ENCODE data around the gene IQGAP2. TPM values are rescaled to one million over a fixed set of nuclear protein-coding genes. Genes with fewer than 3 reads are reported as not detected.
"Not testable (repeated sequence)": the region's sequence is repeated elsewhere in the genome, so short reads cannot be mapped to it uniquely, and the experiment has no call there.

IQGAP2 gene, protein sequence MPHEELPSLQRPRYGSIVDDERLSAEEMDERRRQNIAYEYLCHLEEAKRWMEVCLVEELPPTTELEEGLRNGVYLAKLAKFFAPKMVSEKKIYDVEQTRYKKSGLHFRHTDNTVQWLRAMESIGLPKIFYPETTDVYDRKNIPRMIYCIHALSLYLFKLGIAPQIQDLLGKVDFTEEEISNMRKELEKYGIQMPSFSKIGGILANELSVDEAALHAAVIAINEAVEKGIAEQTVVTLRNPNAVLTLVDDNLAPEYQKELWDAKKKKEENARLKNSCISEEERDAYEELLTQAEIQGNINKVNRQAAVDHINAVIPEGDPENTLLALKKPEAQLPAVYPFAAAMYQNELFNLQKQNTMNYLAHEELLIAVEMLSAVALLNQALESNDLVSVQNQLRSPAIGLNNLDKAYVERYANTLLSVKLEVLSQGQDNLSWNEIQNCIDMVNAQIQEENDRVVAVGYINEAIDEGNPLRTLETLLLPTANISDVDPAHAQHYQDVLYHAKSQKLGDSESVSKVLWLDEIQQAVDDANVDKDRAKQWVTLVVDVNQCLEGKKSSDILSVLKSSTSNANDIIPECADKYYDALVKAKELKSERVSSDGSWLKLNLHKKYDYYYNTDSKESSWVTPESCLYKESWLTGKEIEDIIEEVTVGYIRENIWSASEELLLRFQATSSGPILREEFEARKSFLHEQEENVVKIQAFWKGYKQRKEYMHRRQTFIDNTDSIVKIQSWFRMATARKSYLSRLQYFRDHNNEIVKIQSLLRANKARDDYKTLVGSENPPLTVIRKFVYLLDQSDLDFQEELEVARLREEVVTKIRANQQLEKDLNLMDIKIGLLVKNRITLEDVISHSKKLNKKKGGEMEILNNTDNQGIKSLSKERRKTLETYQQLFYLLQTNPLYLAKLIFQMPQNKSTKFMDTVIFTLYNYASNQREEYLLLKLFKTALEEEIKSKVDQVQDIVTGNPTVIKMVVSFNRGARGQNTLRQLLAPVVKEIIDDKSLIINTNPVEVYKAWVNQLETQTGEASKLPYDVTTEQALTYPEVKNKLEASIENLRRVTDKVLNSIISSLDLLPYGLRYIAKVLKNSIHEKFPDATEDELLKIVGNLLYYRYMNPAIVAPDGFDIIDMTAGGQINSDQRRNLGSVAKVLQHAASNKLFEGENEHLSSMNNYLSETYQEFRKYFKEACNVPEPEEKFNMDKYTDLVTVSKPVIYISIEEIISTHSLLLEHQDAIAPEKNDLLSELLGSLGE (N-terminal part only)
- polyA plus RNA-seq (ENCODE audit: insufficient read length in 3 of 3) = 10 to 100 TPM; 72.4 to 95.7 (median 83.7) TPM

DNA sequence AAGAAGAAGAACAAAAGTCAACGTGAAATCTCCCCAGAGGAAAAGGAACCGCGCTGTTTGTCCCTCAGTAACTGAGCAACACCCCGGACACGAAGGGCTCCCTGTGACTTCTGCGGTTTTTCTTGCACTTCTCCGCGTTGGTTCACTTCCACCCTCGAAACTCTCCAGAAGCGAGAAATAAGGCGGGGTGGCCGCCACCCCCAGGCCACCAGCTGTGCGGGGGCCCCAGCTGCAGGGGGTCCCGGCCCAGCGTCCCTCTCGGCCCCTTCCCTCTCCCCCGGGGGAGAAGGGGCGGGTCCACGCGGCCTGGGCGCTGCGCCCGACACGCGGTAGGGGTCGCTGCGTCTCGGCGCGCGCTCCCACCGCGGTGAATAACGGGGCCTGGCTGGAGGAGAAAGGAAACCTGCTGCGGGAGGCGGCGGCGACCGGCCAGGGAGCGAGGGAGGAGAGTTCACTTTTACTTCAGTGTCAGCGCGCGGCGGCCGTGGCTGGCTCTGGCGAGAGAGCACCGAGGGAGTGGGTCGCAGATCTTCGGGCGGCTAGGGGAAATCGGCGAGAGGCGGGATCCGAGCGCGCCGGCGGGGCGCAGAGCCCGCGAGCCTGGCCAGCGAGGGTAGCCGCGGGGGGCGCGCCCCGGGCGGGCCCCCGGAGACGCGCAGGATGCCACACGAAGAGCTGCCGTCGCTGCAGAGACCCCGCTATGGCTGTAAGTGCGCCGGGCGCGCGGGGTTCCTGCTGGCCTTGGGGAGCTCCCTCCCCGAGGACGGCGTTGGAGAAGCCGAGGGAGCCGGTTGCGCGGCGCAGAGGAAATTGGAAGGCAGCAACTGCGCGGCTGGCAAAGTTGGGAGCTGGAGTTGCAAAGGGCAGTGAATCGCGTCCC lies at the start of gene IQGAP2:
Gene IQGAP2 (plus strand): TSS at position 400 of the 880 bp plus-strand sequence. CDS start 261 bp downstream, at position 661.
- DNase-seq (ENCODE audit: low read depth in 3 of 3, low spot score in 2 of 3) = peak in 1 of 3 donors; percentile 65

DNA sequence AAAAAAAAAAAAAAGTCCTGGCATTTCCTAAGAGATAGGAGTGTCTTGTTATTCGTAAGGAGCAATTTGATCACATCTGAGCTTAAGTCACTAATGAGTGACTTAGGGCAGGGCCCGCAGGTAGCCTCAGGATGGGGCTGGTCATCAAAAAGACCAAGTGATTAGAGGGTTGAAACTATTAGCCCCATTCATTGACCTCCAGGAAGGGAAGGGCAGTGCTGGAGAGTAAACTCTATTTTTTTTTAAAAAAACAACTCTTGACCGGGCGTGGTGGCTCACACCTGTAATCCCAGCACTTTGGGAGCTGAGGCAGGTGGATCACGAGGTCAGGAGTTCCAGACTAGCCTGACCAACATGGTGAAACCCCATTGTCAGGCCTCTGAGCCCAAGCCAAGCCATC lies 46.2 kb upstream of the IQGAP2 start:
- DNase-seq (ENCODE audit: low read depth in 3 of 3, low spot score in 2 of 3) = no peak

DNA sequence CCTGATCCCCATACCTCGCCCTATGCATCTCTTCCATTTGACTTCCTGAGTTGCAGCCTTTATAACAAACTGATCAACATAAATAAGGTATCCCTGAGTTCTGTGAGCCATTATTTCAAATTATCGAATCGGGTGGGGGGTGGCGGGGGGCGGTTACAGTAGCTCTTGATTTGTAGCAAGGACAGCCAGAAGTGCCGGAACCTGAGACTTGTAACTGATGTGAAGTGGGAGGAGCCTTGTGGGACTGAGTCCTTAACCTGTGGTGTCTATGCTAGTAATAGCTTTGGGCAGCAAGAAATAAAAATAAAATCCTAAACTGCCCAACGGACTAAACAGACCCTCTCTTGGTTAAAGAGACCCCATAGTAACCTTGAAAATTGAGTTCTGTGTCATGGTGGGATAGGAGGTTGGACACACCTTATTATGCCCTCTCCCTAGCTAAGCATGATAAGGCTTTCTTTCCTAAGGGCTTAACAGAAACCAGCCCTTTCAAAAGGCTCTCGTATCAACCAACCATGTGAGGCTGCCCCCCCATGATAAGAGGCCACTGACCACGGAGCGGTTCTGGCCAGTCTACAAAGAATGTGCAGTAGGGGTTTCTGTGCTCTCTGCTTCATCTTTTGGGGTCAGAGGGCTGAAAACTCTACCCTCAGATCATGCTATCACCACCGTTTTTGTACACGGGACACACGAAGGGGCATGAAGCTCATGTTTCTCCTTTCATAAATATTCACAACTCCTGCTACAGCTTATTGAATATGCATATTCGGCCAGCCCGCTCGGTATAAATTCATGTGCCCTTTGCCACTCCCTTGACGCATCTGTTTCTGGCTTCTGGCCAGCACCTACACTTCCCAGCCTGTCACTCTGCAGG lies 39.5 kb upstream of the IQGAP2 start:
- DNase-seq (ENCODE audit: low read depth in 3 of 3, low spot score in 2 of 3) = no peak

DNA sequence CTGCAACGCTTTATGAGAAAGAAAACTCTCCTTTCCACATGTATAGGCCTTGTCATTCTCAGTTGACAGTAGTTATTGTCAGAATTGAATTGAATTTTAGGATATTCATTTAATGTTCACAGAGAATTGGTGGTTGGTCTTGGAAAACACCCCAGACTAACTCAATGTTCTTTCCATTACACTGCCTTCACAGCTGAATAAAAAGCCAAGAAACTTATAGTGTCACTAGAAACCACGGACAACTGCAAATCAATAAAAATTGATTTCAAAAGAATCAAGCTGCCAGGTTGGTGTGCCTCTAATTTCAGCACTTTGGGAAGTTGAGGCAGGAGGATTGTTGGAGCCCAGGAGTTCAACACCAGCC lies 38.9 kb upstream of the IQGAP2 start:
- DNase-seq (ENCODE audit: low read depth in 3 of 3, low spot score in 2 of 3) = no peak

DNA sequence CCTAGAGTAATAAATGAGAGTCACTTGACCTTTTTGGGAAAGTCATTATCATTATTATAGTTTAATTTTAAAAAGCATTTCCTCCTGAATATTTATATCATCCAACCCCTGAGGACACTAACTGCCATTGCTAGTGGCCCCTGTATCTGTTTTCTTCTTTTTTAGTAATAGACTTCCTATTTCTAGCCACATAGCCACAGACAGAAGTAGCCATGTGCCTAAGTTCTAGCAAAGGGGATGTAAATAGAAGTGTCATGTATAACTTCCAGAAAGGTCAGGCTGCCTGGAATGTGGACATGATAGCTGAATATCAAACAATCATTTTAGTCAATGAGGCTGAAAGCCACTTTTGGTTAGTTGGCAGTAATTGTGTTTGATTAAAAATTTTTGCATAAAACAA lies 37.5 kb upstream of the IQGAP2 start:
- no peak for DNase-seq (ENCODE audit: low read depth in 3 of 3, low spot score in 2 of 3)

DNA sequence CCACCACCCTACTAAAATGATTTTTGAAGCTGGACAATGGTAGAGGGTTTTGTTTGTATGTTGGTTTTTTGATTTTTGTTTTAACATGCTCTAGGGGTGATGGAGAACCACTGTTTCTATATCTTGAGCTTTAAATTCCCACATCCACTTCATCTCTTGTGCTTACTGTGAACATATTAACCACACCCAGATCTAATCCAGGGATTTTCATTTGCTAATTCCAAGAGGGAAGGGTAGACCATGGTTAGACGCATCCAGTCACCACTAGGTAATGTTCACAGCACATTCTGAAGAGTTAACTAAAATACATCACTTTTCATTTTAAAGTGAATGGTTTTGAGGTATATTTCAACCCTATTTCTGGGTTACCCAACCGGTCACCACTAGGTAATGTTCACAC lies 36.5 kb upstream of the IQGAP2 start:
- no peak for DNase-seq (ENCODE audit: low read depth in 3 of 3, low spot score in 2 of 3)

DNA sequence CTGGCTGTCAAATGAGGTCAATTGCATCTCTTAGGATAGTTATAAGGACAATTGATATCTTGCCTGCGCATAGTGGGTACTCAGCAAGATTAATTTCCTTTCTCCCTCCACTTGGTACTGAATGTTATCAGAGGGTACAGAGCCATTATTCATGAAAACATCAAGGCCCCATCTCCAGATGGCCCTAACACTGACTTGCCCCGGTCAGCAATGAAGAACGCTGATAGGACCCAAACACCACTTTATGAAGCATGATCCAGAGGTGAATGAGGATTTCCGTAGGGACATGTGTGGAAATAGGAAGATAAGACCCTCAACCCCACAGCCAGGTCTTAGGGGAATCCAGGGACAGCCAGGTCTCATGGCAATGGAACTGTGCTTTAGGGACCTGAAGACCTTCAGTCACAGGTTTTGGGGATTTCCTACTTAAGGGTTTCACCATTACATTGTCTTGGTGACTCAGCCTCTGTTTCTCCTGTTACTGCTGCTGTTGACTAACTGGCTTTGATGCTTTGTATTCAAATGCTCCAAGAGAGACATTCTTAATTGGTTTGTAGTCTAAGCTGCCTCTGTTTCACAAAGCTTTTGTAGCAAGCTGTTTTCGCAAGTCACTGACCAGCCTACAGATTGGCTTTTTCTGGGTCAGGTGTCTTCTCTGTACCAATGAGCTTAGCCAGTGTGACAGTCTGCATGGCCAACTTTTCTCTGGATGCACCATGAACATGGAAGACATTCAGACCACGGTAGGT lies 35.3 kb upstream of the IQGAP2 start:
- no peak for DNase-seq (ENCODE audit: low read depth in 3 of 3, low spot score in 2 of 3)

DNA sequence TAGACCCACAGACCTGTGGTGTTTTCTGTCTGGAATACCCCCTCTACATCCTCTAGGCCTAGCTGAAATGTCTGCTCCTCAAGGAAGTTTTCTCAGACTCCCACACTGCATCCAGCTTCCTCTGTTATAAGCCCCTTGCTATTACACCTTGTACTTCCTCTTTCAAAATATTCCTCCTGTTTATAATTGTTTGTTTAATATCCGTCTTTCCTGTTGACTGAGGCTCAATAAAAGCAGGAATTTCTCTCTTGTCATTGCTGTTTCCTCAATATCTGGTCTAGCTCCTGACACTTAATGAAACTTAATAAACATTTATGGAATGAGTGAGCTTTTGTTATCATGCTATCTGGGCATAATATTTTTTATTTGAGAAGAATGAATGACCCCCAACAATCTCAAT lies 34.1 kb upstream of the IQGAP2 start:
- no peak for DNase-seq (ENCODE audit: low read depth in 3 of 3, low spot score in 2 of 3)

DNA sequence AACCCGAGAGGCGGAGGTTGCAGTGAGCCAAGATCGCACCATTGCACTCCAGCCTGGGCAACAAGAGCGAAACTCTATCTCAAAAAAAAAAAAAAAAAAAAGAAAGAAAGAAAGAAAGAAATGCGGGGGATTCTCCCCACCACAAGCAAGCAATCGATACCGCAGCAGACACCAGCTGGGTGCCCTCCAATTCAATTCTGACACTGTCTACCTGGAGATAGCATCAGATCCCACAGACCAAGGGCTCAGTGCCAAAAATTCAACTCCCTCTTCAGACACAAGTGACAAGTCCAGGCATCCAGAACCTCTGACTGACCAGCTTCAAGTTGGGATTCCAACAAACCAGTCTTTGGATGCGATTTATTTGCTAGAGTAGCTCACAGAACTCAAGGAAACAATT lies 33.4 kb upstream of the IQGAP2 start:
- not testable (repeated sequence) for DNase-seq (ENCODE audit: low read depth in 3 of 3, low spot score in 2 of 3)

DNA sequence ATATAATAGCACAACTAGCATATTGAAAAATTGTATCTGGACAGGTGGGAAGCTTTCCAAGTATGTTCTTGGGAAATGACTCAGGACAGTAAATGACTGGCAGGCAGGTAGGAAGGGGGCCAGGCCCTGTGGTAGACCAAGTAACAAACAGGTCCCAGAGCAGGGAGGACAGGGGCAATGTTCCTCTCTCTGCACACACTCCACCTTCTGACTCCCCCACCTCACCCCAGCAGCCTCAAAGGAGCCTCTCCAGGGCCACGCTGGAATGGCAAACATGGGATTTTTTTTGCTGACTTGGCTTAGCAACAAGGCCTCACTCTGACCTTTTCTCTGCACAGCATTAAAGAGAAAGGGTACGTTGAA lies 31.1 kb upstream of the IQGAP2 start:
- DNase-seq (ENCODE audit: low read depth in 3 of 3, low spot score in 2 of 3) = no peak

DNA sequence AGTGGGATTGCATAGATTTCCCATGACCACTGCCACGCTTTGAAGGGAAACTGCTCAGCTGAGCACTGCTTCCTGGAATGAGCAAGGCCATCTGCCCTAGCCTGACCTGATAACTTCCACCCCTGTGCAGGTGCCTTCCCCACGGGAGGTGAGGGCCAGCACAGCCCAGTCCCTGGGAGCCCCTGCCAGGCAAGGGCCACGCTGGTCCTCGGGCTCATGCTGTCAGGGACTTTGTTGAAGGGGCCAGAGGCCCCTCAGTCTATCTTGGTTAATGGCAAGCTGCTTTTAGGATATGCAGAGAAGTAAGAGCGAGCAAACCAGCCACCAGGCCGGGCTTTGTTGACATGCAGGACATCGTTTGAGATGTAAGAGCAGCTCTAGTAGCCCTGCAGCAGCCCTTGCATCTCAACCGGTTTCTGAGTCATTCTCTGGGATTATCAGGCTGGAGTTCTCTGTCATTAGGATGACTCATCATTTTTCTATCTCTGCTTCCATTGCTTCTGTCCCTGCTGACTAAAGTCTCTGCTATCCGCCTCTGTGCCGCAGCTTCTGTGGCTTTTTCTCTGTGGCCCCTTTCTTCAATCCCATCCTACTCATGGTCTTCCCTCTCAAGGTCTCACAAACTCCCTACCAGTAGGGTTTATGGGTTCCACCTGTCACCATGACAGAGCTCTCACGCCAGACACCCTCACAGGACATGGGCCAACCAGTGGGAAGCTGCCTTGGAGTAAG lies 30.6 kb upstream of the IQGAP2 start:
- DNase-seq (ENCODE audit: low read depth in 3 of 3, low spot score in 2 of 3) = no peak

DNA sequence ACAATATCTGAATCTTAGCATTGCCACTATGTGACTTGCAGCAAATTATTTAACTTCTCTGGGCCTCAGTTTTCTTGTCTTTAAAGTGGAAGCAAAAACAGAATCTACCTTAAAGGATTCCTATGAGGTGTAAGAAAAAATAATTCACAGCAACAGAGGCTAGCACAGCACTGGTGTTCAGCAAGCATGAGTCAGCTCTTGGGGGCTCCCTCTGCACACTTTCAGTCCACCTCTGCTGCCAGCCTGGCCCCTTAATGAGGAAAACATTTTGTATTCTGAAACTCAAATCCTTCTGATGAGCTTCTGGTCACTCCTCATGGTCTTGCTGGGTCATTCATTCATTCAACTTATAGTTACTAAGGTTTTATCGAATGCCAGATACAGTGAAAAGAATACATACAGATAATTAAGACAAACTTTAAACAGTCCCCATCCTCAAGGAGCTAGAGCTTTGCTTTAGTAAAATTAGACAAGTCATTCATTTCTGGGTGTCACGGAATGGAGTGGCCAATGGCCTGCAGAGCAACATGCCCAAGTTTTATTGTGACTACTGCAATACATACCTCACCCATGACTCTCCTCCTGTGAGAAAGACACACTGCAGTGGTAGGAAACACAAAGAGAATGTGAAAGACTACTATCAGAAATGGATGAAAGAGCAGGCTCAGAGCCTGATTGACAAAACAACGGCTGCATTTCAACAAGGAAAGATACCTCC lies 26.8 kb upstream of the IQGAP2 start:
- no peak for DNase-seq (ENCODE audit: low read depth in 3 of 3, low spot score in 2 of 3)

DNA sequence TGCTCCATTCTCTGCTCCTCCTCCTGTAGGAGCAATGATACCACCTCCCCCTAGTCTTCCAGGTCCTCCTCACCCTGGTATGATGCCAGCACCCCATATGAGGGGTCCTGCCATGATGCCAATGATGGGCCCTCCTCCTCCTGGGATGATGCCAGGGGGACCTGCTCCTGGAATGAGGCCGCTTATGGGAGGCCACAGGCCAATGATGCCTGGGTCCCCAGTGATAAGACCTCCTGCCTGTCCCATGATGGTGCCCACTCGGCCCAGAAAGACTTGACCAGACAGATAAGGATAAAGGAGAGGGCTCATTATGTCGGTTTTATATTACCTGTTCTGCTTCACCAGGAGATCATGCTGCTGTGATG lies 26.2 kb upstream of the IQGAP2 start:
- no peak for DNase-seq (ENCODE audit: low read depth in 3 of 3, low spot score in 2 of 3)

DNA sequence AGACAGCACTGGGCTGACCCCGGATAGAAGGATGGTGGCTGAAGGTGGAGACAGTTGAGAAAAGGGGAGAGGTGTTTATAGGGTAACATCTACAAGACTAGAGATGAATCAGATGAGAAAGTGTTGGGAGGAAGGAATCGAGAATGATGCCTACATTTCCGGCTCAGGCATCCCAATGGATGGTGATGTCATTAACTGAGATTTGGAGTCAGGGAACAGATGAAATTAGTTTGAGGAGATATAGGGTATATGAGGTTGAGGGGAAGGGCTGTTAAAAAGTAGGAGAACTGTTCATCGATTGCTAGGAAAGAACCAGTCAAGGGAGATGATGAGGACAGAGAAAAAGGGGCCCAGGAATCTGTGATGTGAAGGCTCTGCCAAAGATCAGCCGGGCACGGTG lies 24.7 kb upstream of the IQGAP2 start:
- no peak for DNase-seq (ENCODE audit: low read depth in 3 of 3, low spot score in 2 of 3)

DNA sequence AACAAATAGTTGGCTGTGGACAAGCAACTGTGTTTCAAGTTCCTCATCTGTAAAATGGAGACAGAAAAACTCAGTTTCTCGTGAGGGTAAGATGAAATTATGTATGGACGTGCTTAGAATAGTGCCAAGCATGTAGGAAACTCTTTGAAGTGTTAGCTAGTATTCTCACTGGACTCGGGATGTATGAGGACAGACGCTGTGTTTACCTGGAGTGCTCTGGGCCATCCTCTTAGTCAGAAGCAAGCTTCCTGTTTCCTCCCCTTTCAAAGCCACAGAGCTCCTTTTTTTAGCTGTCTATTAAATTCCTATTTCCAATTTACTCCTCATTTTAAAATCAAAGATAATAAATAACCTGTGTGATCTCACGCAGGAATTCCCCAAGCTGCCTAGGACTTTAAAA lies 23.8 kb upstream of the IQGAP2 start:
- no peak for DNase-seq (ENCODE audit: low read depth in 3 of 3, low spot score in 2 of 3)

DNA sequence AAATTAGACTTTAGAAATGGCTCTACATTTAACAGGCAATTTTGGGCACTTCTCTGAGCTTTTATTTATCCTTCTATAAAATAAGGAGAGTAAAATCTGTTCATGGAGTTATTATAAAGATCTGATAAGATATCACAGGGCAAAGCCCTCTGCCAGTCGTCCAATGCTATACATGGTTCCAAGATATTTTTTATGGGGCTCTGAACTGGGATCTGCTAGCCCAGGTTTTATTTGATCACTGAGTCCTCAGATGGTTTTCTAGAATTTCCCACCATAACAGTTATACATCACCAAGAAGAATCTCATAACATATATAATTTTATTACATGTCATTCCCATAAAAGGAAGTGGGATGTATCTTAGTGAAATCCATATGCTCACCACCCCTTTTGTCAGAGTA lies 23.2 kb upstream of the IQGAP2 start:
- no peak for DNase-seq (ENCODE audit: low read depth in 3 of 3, low spot score in 2 of 3)

DNA sequence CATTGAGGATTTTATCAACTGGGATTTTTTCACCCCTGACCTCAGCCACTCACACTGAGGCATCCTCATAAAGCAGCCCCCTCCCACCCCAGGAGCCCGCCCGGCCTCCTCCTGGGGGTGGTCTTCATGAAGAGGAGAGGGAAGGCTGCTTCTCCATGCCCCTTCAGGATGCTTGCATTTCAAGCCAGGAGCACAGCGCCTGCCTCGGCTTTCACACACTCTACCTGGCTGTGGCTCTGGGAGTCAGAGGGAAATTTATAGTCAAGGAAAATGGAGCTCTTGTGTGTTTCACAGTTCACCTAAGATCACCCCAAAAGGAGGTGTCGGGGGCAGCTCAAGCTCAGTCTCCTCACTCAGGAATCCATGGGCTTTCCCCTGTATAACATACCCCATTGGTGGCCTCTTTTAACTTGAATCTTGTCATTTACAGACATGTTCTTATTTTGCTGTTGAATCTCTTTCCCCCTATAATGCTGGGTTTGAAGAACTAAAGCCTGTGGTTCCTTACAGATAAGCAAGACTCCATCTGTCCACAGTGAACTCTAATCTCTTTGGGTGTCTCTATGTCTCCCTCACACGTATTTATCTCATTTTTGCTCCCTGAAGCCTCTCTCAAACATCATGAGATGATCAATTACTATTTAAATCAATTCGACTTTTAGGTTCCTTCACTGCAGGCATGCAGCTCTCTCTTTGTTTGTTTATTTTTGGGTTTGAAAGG lies 22.6 kb upstream of the IQGAP2 start:
- no peak for DNase-seq (ENCODE audit: low read depth in 3 of 3, low spot score in 2 of 3)

Data from right renal cortex interstitium (tissue), 3 donors.